H9 (cell line): ENCODE data around the gene KLHL33. TPM values are rescaled to one million over a fixed set of nuclear protein-coding genes. Genes with fewer than 3 reads are reported as not detected.
A peak's percentile ranks its signal among the peaks of the same experiment; 100 is the strongest.

ENCODE experiments used
- DNase-seq: peaks from one replicate; pipeline ENCODE4 v3.0.0-alpha.2; 2017
- H2AFZ ChIP-seq: one replicate; pipeline ENCODE4 v1.6.1; 2013; ENCODE audit warnings: mild to moderate bottlenecking, low read length, control low read depth, moderate library complexity
- H2AK5ac ChIP-seq: 2 replicates; pipeline ENCODE4 v1.6.1; 2013; ENCODE audit warnings: low read length, control low read depth, mixed read lengths; ENCODE audit not compliant: insufficient read length
- H2BK120ac ChIP-seq: one replicate; pipeline ENCODE4 v1.6.1; 2013; ENCODE audit warnings: low read depth, mild to moderate bottlenecking, low read length, control low read depth, inconsistent platforms; ENCODE audit not compliant: poor library complexity, severe bottlenecking
- H2BK12ac ChIP-seq: 2 replicates; pipeline ENCODE4 v1.6.1; 2013; ENCODE audit warnings: low read length, control low read depth, mixed read lengths, low read depth; ENCODE audit not compliant: insufficient read length
- H2BK15ac ChIP-seq: 2 replicates; pipeline ENCODE4 v1.6.1; 2013; ENCODE audit warnings: low read depth, low read length, control low read depth
- H2BK20ac ChIP-seq: one replicate; pipeline ENCODE4 v1.6.1; 2013; ENCODE audit warnings: low read depth, mild to moderate bottlenecking, low read length, control low read depth, inconsistent platforms; ENCODE audit not compliant: poor library complexity, severe bottlenecking
- H2BK5ac ChIP-seq: 2 replicates; pipeline ENCODE4 v1.6.1; 2013; ENCODE audit warnings: low read length, control low read depth, mixed read lengths; ENCODE audit not compliant: insufficient read length
- H3K14ac ChIP-seq: 2 replicates; pipeline ENCODE4 v1.6.1; 2013; ENCODE audit warnings: low read length, control low read depth; ENCODE audit not compliant: insufficient read depth
- H3K18ac ChIP-seq: 2 replicates; pipeline ENCODE4 v1.6.1; 2013; ENCODE audit warnings: low read depth, mild to moderate bottlenecking, mixed read lengths, low read length, control low read depth; ENCODE audit not compliant: insufficient read length
- H3K23ac ChIP-seq: 2 replicates; pipeline ENCODE4 v1.6.1; 2013; ENCODE audit warnings: low read length, control low read depth, mixed read lengths, low read depth; ENCODE audit not compliant: insufficient read length
- H3K23me2 ChIP-seq: 2 replicates; pipeline ENCODE4 v1.6.1; 2013; ENCODE audit warnings: low read depth, mild to moderate bottlenecking, mixed read lengths, low read length, control low read depth; ENCODE audit not compliant: insufficient read length, poor library complexity, severe bottlenecking
- H3K27ac ChIP-seq: 2 replicates; pipeline ENCODE4 v1.5.1; 2013; ENCODE audit warnings: low read length, control low read depth, mixed read lengths, low read depth; ENCODE audit not compliant: insufficient read length
- H3K27me3 ChIP-seq: 2 replicates; pipeline ENCODE4 v1.6.1; 2013; ENCODE audit warnings: low read length, control low read depth, inconsistent platforms; ENCODE audit not compliant: insufficient read depth
- H3K4ac ChIP-seq: 2 replicates; pipeline ENCODE4 v1.6.1; 2013; ENCODE audit warnings: low read depth, mild to moderate bottlenecking, control low read depth, inconsistent platforms, low read length, moderate library complexity
- H3K4me1 ChIP-seq: 2 replicates; pipeline ENCODE4 v1.6.1; 2013; ENCODE audit warnings: low read length, control low read depth, inconsistent platforms; ENCODE audit not compliant: insufficient read depth
- H3K4me2 ChIP-seq: 2 replicates; pipeline ENCODE4 v1.6.1; 2013; ENCODE audit warnings: low read length, control low read depth, mixed read lengths; ENCODE audit not compliant: insufficient read length, insufficient read depth
- H3K56ac ChIP-seq: 2 replicates; pipeline ENCODE4 v1.6.1; 2013; ENCODE audit warnings: low read depth, mild to moderate bottlenecking, mixed read lengths, low read length, control low read depth; ENCODE audit not compliant: insufficient read length
- H3K79me1 ChIP-seq: 2 replicates; pipeline ENCODE4 v1.6.1; 2013; ENCODE audit warnings: low read depth, mild to moderate bottlenecking, moderate library complexity, low read length, control low read depth, inconsistent platforms; ENCODE audit not compliant: insufficient read depth, poor library complexity, severe bottlenecking
- H3K79me2 ChIP-seq: 2 replicates; pipeline ENCODE4 v1.6.1; 2013; ENCODE audit warnings: low read length, control low read depth, inconsistent platforms; ENCODE audit not compliant: insufficient read depth
- H3K9ac ChIP-seq: 2 replicates; pipeline ENCODE4 v1.6.1; 2013; ENCODE audit warnings: low read length, control low read depth, mixed read lengths; ENCODE audit not compliant: insufficient read length; ENCODE audit errors: extremely low read depth
- H3K9me3 ChIP-seq: one replicate; pipeline ENCODE4 v1.6.1; 2013; ENCODE audit warnings: low read depth, low read length, inconsistent platforms; ENCODE audit not compliant: control insufficient read depth
- H3T11ph ChIP-seq: one replicate; pipeline ENCODE4 v1.6.1; 2013; ENCODE audit warnings: mild to moderate bottlenecking, low read length, control low read depth, inconsistent platforms
- H4K20me1 ChIP-seq: one replicate; pipeline ENCODE4 v1.6.1; 2013; ENCODE audit not compliant: control insufficient read depth, insufficient read length, insufficient read depth
- H4K5ac ChIP-seq: 2 replicates; pipeline ENCODE4 v1.6.1; 2013; ENCODE audit warnings: low read depth, mild to moderate bottlenecking, mixed read lengths, low read length, control low read depth; ENCODE audit not compliant: insufficient read length
- H4K8ac ChIP-seq: replicated peaks from 2 replicates; pipeline ENCODE4 v1.6.1; 2013; ENCODE audit warnings: low read length, control low read depth, mixed read lengths, low read depth; ENCODE audit not compliant: insufficient read length
- H4K91ac ChIP-seq: 2 replicates; pipeline ENCODE4 v1.6.1; 2013; ENCODE audit warnings: low read depth, mild to moderate bottlenecking, moderate library complexity, mixed read lengths, low read length, control low read depth; ENCODE audit not compliant: insufficient read length
- H3K27ac Mint-ChIP-seq, 3 experiments: 2 replicates in 2 of 3; 3 replicates in 1 of 3; pipeline ENCODE4 v1.8.0; 2020 to 2021; ENCODE audit warnings: mixed read lengths in 3 of 3, mild to moderate bottlenecking in 1 of 3, moderate library complexity in 1 of 3
- H3K27me3 Mint-ChIP-seq: 2 replicates; pipeline ENCODE4 v1.8.0; 2021; ENCODE audit warnings: low read depth, mild to moderate bottlenecking, moderate library complexity, mixed read lengths
- H3K36me3 Mint-ChIP-seq, 3 experiments: 2 replicates in 2 of 3; 3 replicates in 1 of 3; pipeline ENCODE4 v1.8.0; 2020 to 2021; ENCODE audit warnings: low read depth in 3 of 3, mixed read lengths in 3 of 3; ENCODE audit not compliant: insufficient read depth in 1 of 3
- H3K4me1 Mint-ChIP-seq, 2 experiments: 2 replicates each; pipeline ENCODE4 v1.8.0; 2020; ENCODE audit warnings: mixed read lengths in 2 of 2
- H3K4me3 Mint-ChIP-seq, 2 experiments: 2 replicates in 1 of 2; 3 replicates in 1 of 2; pipeline ENCODE4 v1.8.0; 2020 to 2021; ENCODE audit warnings: mild to moderate bottlenecking in 2 of 2, mixed read lengths in 2 of 2, moderate library complexity in 1 of 2
- H3K9me3 Mint-ChIP-seq, 2 experiments: 2 replicates in 1 of 2; 3 replicates in 1 of 2; pipeline ENCODE4 v1.8.0; 2020; ENCODE audit warnings: mild to moderate bottlenecking in 2 of 2, mixed read lengths in 2 of 2, moderate library complexity in 1 of 2
- CTCF ChIP-seq: fragments of 200-600 bp; sonication (generic); conservative IDR thresholded peaks from 3 replicates; pipeline ENCODE4 v1.8.0; 2021; ENCODE audit warnings: antibody characterized with exemption, mild to moderate bottlenecking
- WGBS: extraction: QIAGEN DNeasy Blood & Tissue Kit; methylation state at CpG from one replicate; pipeline ENCODE4 v1.1.7; 2013; ENCODE audit warnings: missing lambda C conversion rate, low lambda C conversion rate, mixed read lengths; ENCODE audit not compliant: insufficient read length; ENCODE audit errors: extremely low coverage; 5-methylcytosine and 5-hydroxymethylcytosine counted together
- total RNA-seq: library from RNA; stranded (reverse); gene quantifications from 2 replicates; pipeline ENCODE4 v1.2.1, GENCODE V29; 2021

KLHL33 gene
- total RNA-seq, 1 experiment from 2014 or later = 0.04 TPM

- H3K79me1 ChIP-seq = no peaks in the 10 kb centered on the region
- no peaks in the 10 kb centered on the region for H3K27me3 ChIP-seq
- H3K27ac ChIP-seq = no peak overlapping the region
- H3K4me1 Mint-ChIP-seq = no peaks in the 10 kb centered on the region
- H3K18ac ChIP-seq = no peak overlapping the region
- H3K14ac ChIP-seq = no peak overlapping the region
- WGBS = no CpG with 5 or more reads among the region's 12 CpGs
- H3K23ac ChIP-seq = no peak overlapping the region
- no peak overlapping the region for H3K4ac ChIP-seq
- H2AFZ ChIP-seq = no peak overlapping the region
- H3K36me3 Mint-ChIP-seq = peaks cover 28 to 80% (median 66%) of the 10 kb centered on the region in 3 experiments; a peak in 6 of 7 replicates
- H3K4me1 ChIP-seq = no peaks in the 10 kb centered on the region
- no peak overlapping the region for H2AK5ac ChIP-seq
- H4K5ac ChIP-seq = no peak overlapping the region
- H3K56ac ChIP-seq = no peak overlapping the region
- no peak overlapping the region for H4K8ac ChIP-seq
- no peak overlapping the region for H2BK20ac ChIP-seq
- H4K91ac ChIP-seq = no peak overlapping the region
- no peaks in the 10 kb centered on the region for H3K27me3 Mint-ChIP-seq
- no peak overlapping the region for H2BK12ac ChIP-seq
- H3K23me2 ChIP-seq = no peaks in the 10 kb centered on the region
- H3K4me3 Mint-ChIP-seq = no peak overlapping the region
- no peak overlapping the region for H3T11ph ChIP-seq
- DNase-seq = no peak
- H3K9me3 Mint-ChIP-seq = no peaks in the 10 kb centered on the region; a peak in 1 of 5 replicates
- TF ChIP-seq CTCF = no peak
- H3K4me2 ChIP-seq = no peak overlapping the region
- no peaks in the 10 kb centered on the region for H4K20me1 ChIP-seq
- no peak overlapping the region for H2BK15ac ChIP-seq
- no peak overlapping the region for H3K9ac ChIP-seq
- peak overlapping the region in 1 of 3 experiments; percentile 36; a peak in 1 of 7 replicates for H3K27ac Mint-ChIP-seq
- no peaks in the 10 kb centered on the region for H3K9me3 ChIP-seq
- H2BK120ac ChIP-seq = no peak overlapping the region
- no peak overlapping the region for H2BK5ac ChIP-seq
- no peaks in the 10 kb centered on the region for H3K79me2 ChIP-seq
These were observed 53.4 kb downstream of the KLHL33 start for GRCh38 chr14:20382526-20382925.
